ENCODE results near the gene NPC1.

DNA sequence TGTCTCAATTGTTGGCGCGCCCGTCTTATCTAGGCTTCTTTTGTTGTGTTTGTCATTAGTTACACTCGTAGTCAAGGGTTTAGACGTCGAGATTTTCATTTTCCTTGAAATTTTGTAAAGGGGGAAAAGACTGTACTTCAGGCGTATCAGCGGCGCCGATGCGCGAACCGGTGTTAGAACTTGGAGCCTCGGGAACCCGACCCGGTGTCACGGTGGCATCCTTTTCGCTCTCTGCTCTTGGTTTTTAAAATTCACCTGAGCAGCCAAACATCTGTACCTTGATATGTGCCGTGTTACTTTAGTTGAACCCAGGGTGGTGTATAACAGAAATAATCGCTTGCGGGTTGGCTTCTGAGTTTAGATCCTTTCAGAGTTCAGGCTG is 82.4 kb downstream of the NPC1 start:
- TF ChIP-seq, protein P1, sequence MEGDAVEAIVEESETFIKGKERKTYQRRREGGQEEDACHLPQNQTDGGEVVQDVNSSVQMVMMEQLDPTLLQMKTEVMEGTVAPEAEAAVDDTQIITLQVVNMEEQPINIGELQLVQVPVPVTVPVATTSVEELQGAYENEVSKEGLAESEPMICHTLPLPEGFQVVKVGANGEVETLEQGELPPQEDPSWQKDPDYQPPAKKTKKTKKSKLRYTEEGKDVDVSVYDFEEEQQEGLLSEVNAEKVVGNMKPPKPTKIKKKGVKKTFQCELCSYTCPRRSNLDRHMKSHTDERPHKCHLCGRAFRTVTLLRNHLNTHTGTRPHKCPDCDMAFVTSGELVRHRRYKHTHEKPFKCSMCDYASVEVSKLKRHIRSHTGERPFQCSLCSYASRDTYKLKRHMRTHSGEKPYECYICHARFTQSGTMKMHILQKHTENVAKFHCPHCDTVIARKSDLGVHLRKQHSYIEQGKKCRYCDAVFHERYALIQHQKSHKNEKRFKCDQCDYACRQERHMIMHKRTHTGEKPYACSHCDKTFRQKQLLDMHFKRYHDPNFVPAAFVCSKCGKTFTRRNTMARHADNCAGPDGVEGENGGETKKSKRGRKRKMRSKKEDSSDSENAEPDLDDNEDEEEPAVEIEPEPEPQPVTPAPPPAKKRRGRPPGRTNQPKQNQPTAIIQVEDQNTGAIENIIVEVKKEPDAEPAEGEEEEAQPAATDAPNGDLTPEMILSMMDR (IDR thresholded peaks at IDR 0.05; ENCODE audit: insufficient read depth, low read depth, low read length): no peak
- TF ChIP-seq EZH2 (IDR thresholded peaks at IDR 0.05; ENCODE audit: insufficient read depth, low read length): no peak

All from astrocyte (in vitro differentiated cells and primary cell).